Activated CD4-positive, CD25-positive, alpha-beta regulatory T cell treated with anti-CD3 and anti-CD28 coated beads, Interleukin-2, amount 50 U/mL, for 72 hours (primary cell): Measurements from ENCODE around the gene LRIG1.
A peak's percentile ranks its signal among the peaks of the same experiment; 100 is the strongest.

Experiments
- DNase-seq: peaks from one replicate; pipeline ENCODE4 v3.0.0; 2021

The LRIG1 gene

DNA sequence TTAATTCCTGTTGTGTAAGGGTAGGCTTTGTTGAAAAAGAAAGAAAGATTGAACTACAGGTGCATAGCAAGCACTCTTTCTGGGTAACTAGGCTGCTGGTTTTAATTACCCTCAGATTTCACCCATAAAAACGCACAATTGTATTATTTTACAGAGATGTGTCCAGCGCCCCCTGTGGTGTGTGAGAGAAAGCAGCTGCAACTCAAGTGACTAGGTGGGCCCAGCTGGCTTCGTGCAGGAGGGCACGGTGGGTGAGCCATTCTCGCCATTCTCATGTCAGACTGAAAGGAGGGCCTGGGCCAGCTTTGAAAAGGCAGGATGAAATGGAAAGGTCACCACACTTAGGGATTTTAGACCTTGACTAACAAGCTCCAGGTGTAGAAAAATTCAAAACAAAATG is 122.6 kb downstream of the LRIG1 start:
- DNase-seq, result peak; percentile 45

DNA sequence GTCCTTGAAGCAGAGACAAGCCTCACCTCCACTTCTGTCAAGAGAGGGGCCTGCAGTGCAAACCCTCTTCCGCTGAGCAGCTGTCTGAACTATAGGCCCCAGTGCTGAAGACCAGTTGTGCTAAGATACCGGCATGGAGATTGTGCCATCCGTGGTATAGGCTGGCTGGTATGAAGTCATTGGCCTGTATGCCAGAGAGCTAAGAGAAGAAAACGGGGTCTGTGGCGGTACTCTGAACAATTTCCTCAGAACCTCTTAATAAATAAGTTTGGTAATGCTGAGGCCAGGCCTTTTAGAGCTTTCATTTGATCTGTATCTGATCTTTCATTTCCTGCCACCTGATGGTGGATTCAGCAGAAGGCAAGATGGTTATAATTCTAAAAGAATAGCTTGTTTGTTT is 123.0 kb downstream of the LRIG1 start:
- DNase-seq, result no peak

DNA sequence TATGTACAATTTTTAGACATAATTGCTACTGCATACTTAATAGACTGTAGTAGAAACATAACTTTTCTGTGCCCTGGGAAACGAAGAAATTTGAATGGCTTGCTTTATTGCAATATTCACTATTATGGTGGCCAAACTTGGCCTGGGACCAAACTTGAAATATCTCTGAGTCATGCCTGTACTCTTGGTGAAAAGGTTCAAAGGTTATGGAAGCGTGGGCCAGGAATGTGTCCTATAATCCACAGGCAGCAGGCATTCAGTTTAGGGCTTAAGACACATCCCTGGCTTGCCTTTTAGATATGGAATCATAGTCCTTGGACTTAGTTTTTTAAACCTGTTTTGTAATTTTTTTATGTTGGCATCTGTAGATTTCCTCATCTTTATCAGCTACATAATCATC is 124.3 kb downstream of the LRIG1 start:
- DNase-seq, result no peak

DNA sequence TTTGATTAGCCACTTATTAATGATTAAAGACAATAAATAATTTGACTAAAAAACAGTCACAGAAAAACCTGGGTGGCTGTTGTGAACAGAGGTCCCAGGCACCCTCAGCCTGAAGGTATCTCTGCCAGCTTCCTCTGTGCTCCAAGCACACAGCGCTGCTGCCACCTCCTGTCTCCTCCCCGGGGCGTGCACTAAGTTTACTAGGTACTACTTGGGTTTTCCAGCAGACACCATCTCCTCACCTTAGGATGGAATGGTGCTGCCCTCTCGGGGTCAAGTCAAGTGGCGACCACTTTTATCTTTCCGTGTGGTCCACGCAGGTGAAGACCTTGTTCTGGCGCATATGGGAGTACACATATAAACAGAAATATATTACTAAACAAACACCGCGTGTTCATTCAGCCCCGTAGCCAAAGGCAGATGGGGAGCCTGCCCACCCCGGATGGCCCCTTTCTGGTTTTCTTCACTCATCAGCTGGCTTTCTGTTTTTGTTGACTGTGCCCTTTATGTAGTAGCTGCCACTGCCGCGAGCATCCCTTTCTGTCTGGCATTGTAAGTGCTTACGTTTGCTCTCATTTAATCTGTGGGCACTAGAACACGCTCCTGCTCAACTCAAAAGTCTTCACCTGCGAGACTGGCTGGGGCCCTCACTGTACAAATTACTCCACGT is 128.0 kb downstream of the LRIG1 start:
- DNase-seq, result no peak

DNA sequence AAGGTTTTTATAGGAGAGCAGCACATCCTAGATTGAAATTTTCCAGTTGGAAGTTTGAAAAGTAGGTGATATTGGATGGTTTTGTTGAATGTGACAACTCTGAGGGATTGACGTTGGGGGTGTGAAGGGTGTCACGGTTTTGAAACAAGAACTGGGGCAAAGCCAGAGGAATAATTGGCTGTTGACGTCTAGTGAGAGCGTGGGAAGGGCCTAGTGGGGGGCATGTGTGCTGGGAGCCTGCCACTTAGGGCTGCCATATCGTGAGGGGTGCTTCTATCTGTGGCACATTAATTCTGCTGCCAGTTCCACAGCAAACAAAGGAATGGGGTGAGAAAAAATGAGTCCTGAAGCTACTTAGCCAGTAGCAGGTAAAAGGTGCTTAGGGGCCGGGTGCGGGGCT is 129.4 kb downstream of the LRIG1 start:
- no peak for DNase-seq

DNA sequence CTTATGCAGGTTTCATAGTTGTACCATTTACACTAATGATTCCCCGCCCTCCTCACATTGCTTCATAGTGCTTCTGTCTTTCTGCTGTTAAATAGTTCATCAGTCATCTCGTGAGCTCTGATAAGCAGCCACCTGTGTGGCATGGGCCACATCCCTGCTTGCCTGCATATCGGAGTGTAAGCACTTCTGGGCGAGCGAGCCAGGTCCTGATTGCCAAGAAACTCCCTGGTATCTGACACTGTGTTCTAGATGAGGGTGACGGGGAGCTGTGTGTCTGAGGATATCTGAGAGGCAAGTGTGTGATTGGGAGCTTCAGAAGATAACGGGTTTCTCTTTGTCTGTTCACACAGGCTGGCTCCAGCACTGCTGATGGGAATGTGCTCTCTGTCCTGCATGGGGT is 130.6 kb downstream of the LRIG1 start:
- DNase-seq, result no peak

DNA sequence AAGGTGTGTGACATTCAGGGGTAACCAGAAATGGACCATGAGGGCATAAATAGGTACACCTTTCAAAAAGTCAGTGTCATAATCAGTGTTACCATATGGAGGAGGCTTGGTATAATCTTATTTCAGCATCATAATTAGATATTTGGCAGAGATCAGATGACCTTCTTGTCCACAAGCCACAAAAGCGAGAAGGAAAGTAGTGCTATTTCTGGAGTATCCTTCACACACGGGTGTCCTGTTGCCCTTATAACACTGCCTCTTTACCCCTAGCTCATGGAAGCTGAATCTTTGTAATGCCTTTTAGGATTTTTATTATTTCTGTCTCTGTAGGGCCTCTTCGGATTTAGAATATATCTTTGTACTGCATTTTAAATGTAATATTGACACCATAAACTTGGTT is 132.8 kb downstream of the LRIG1 start:
- no peak for DNase-seq

DNA sequence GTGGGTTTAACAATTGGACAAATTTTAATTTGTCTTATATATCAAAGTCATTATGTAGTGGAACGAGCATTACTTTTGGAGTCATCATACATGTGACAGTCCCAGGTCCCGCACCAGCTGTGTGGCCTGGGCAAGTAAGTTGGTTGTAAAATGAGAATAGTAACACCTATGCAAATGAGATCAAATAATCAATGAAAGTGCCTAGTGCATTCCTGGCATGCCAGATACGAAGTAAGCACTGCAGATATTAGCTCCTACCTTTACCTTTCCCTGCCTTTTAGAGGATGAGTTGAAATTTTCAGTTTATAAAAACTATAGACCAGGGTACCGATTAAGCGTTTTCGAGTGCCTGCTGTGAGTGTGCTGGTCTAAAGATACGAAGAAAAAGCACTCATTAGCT is 134.1 kb downstream of the LRIG1 start:
- DNase-seq, result no peak

DNA sequence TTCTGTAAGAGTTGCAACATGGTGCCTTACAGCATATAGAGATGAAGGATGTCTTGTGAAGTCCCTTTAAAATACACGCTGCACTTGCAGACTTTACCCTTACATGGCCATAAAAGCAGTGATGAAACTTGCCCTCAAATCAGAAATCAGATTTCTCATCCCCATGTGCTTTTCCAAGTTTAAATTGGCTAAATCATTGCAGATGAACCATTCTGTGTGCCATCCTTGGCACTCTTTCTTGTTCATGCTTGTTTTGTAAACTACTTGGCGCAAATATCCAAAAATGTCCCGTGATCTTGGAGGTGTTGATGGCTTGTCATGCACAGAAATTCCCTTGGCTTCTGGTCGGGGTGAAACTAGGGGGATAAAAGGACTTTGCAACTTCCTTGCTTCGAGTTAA is 135.7 kb downstream of the LRIG1 start:
- DNase-seq, result no peak

DNA sequence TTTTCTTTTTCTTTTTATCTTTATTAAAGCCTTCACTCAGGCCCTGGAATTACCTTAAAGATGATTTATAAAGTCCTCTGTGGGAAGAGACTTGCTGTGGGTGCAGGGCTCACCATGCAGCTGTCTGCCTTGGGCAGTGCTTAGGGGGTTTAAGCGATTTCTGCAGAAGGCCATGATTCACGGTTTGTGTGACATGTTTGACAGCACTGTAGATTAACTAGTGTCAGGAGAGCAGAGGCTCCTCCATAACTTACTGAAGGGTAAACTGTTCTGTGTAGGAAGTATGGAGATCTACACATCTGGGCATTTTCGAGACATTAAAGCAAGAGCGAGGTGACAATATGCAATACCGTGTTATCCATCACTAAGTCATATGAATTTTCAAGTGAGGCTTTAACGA is 137.7 kb downstream of the LRIG1 start:
- DNase-seq, result no peak

DNA sequence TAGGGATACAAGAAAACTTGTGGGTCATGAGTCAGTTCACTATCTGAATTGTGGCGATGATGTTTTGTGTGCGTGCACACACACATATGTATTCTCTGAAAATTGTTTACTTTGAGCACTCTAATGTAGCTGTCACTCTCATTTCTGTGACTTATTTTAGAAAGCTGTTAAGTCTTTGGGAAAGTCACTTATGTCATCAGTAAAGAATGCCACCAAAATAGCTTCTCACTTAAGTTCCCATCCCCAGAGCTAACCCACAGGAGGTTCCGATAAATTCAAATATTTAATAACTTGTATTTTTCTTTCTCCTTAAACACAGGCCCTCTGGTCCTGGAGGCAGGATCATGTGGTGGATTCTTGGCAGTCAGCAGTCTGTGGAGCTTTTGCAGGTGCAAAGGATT is 138.3 kb downstream of the LRIG1 start:
- no peak for DNase-seq

DNA sequence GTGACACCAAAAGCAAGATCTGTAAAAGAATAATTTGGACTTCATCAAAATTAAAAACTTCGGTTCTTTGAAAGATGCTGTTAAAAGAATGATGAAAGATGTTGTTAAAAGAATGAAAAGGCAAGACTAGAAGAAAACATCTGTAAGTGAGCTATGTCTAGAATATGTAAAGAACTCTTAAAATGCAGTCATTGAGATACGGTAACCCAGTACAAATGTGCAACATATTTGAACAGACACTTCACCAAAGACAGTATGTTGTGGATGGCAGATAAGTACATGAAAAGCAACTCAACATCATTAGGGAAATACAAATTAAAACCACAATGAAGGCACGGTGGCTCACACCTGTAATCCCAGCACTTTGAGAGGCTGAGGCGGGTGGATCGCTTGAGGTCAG is 139.5 kb downstream of the LRIG1 start:
- DNase-seq, result no peak

DNA sequence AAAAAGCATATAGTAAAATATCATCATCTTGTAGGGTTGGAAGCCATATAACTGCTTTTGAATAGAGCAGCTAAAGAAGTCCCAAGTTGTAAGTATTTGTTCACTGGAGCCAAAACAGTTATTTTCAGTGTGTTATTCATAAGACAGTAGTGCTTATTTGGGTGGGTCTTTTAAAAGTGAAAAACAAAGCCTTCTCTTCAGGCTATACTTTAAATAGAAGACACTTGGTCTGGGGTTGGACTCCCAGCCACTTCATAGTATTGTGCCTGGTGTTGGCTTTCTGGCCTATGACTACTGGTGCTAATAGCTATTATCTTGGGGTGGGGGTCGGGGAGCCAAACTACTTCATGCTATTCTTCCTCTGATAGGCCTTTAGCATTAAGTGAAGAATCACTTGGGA is 144.8 kb downstream of the LRIG1 start:
- no peak for DNase-seq

DNA sequence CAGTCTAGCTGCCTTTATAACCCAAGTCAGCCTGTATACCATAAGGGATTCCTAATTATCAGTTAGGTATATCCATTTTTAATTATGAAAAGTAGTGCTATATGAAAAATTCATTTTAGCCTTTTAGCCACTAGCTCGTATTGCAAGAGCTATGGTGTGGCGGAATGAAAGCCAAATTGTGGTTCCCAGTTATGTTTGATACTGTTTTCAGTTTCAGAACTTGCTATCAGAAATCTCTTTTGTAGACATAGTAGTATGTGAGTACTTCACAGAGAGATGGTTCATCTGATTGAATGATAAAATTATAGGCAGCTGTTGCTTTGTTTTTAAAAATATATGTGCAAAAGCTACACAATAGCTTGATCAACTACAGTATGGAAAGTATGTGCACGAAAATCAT is 145.4 kb downstream of the LRIG1 start:
- DNase-seq, result no peak

DNA sequence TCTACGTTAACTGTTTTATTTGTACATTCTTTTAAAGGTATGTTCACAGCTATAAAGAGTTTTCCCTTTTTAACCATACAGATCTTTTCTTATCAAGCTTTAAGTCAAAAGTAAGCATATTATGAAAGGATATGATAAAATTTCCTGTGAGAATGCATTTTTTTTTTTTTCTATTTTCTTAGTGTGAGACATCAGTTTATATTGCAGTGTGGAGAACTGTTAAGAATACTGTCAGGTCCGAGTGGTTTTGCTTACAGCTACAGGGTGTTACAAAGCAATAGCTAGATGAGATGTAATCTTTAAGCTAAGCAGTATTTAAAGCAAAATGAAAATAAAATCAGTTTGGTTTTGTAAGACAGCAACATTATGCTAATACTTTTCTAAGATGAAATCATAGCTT is 146.8 kb downstream of the LRIG1 start:
- DNase-seq, result no peak

DNA sequence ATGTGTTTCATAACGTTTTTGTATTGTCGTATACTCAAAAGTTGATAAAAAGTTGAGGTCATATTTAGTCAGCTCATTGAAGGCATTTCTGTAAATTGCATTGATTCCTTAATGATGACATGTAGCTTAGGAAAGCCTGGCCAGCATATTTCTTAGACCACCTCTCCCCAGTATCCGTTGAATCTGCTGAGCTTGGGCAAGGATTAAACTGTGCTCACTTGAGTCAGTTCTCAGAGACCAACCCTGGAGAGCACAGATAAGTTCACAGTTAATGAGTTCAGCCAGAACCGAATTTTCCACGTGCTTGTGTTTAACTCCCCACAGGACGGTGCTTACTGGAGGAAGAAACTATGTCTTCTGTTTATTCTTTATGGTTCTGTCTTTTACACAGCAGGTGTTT is 147.3 kb downstream of the LRIG1 start:
- DNase-seq, result no peak

DNA sequence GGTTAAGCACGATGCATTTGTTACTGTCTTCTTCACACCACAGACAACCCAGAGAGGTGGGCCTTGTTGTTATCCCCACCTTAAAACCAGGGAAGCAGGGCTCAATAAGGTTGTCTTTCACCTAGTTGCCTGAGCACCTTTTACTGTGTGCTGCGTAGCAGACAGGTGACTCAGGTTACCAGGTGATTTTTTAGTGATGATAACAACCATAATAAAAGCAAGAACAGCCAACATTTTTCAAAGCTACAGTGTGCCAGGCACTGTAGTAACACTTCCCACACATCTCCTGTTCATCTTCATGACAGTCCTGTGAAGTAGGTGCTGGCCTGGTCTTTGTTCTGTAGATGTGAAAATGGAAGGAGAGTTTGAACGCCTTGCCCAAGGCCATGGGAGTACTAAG is 147.8 kb downstream of the LRIG1 start:
- DNase-seq, result no peak

DNA sequence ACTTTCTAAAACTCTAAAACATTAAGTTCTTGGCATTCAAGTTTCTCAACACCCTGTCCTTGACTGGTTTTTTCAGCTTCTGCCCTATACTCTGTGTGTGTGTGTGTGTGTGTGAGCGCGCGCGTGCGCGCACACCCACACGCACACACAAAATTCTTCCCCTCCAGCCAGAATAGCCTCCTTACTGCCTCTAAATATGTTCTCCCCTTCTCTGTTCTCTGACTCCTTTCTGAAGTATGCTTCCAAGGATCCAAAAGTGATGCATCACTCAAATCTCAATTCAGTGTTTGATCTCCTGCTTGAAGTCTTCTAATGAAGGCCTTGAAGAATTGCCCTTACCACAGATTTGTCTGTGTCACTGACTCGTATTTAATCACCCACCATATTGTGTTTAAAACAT is 150.2 kb downstream of the LRIG1 start:
- no peak for DNase-seq

DNA sequence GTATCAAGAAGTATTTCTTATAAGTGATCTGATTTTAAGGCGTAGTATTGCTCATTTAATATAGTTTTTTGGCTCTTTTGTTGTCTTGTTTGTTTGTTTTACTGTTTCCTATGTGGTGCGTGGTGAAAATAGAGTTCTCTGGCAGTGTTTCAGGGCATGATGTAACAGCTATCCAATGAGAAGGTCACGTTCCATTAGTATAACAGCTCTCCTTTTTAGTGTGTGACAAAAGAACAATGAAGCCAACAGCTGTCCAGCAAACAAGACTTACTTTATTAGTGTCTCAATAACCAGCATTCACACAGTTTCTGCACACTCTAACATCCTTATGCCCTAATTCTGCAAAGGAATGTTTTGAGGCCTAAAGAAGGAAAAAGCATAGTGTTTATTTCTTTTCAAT is 152.1 kb downstream of the LRIG1 start:
- no peak for DNase-seq

DNA sequence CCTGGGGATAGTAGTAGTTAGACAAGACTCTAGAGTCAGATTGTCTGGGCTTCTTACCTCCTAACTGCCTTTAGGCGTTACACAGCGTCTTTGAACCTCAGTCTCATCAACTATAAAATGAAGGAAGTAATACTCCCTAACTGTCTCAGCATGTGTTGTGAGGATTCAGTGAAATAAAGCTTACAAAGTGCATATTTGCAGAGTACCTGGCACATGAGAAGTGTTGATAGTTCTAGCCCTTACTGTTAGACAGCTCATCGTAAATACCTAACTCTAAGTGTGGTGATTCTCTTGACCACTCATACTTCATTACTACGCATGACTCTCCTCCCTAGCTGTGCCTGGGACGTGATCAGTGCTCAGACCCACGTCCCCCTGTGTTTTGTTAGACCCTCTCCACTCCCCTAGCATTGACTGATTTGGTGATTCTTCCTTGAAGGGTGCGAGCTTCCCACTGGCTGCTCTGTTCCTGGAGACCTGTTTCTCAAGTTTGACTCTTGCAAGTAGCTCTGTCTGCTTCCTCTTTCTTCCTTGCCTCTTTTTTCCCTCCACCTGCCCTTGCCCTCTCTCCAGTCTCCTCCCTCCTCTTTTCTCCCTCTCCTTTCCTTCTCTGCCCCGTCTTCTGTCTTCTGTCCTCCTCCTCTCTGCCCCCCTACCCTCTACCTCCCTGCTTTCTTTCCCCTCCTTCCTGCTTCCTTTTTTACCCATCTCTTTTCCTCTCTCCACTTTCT is 155.8 kb downstream of the LRIG1 start:
- DNase-seq, result no peak

DNA sequence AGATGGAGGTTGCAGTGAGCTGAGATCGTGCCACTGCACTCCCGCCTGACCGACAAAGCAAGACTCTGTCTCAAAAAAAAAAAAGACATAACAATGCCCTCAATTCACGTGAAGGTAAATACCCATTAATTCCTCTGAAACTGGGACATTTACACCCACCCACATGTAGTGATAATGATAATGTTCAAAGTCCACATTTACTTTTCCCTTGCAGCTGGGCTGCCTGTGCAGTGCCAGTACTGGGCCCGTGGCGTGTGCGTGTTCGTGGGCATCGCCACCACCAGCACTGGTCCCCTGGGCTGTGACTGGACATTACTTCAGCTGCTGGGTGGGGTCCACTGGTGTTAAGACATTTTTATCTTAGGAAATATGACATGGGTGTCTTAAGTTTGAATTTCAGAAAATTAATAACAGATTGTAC is 156.4 kb downstream of the LRIG1 start:
- DNase-seq, result no peak

DNA sequence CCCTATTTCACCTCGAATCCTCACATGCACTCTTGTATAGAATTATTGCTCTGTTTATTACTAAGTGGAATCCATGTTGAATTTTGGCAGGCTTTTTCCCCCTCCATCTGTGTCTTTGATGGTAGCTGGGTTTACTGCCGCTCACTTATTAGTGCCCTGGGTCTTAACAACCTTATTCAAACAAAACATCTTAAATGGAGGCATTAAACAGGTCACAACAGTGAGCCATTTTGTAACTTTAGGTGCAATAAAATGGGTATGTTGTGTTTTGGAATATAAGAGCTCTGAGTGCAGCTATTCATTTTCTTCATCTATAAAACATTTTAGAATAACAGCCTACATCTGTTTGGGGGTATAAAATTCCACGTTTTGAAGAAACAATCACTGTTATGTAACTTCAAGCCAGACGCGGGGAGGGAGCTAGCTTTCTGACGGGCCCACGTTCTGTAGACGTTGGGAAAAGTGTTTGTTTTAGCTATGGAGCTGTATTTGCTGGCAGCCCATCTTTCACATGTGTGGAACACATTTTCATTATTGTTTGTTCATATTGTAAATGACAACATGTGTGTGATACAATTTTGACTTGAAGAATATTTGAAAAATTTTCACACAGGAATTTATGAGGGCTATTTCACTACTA is 158.0 kb downstream of the LRIG1 start:
- DNase-seq, result no peak

DNA sequence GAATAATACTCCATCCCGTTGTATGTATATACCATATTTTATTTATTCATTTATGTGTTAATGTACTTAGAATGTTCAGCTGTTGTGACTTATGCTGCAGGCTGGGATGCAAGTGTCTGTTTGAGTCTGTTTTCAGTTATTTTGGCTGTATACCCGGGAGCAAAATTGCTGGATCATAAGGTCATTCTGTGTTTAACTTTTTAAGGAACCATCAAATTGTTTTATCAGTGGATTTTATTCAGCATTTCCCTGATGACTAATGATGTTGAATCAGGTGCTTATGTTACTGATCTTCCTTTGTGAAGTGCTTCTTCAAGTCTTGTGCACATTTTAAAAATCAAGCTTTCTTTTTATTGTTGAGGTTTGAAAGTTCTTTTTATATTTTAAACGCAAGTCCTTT is 161.9 kb downstream of the LRIG1 start:
- no peak for DNase-seq

DNA sequence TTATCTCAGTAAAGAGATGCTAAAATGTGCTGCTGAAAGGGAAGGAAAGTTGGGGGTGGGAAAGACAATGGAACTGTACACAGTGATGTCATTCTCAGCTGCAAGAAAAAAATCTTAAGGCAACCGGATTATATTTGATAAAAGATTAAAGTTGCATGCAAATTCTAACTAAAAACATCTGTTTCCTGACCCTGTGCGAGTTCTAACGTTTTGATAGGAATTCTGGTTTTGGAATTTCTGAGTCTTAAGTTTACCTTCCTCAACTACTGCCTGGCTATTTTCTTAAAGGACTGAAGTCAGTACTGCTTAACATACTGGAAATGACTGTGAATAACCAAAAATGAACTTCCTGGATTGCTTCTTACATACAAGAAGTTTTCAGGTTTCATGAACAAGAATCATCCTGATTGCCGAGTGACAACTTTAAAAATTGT is 164.5 kb downstream of the LRIG1 start:
- no peak for DNase-seq

DNA sequence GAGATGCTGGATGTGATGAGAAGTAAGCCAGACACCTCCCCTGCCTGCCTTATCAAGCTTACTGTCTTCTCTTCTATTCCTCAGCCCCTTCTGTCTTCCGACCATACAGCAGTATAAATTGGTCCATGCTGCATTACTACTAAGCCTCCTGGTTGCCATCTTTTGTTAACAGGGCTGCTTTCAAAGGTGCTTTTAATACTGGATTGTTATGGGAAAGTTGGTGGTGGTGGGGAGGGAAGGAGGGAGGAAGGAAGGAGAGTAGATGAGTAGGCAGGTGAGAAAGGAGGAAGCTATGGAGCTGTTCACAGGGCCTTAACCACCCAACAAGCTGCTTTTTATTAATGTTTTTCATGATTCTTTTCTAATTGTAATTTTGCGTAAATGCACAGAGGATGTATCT is 165.2 kb downstream of the LRIG1 start:
- no peak for DNase-seq
